Measurements from ENCODE around the gene DROSHA. TPM values are rescaled to one million over a fixed set of nuclear protein-coding genes. Genes with fewer than 3 reads are reported as not detected.

Gene DROSHA
- total and polyA plus RNA-seq, 2 experiments from 2014 or later = 25.3 to 40.8 TPM

GRCh38 chr5:31471916-31472315, 60.0 kb downstream of the DROSHA start:
- no peaks in the 10 kb centered on the region for H3K9me2 ChIP-seq (replicated peaks; ENCODE audit: insufficient read depth)
- H3K79me2 ChIP-seq = no peaks in the 10 kb centered on the region
- H2AFZ ChIP-seq = no peak overlapping the region
- DNase-seq (ENCODE audit: low spot score) = peak; percentile 7
- H3K27ac ChIP-seq = no peak overlapping the region
- H3K4me1 ChIP-seq (ENCODE audit: insufficient read depth) = no peaks in the 10 kb centered on the region
- no peak for TF ChIP-seq EZH2phosphoT487 (IDR thresholded peaks at IDR 0.05; ENCODE audit: low read depth, severe bottlenecking, unreplicated experiment)
- no peak for TF ChIP-seq EZH2 (IDR thresholded peaks at IDR 0.05; ENCODE audit: borderline replicate concordance)
- no peak for TF ChIP-seq CTCF (IDR thresholded peaks at IDR 0.05; ENCODE audit: poor library complexity)
- H3K27me3 ChIP-seq = no peaks in the 10 kb centered on the region
- no peaks in the 10 kb centered on the region for H3K36me3 ChIP-seq (replicated peaks; ENCODE audit: insufficient read depth, low read depth)
- 89% methylated on average over 1 of the region's 1 CpG for WGBS (ENCODE audit: low lambda C conversion rate, missing lambda C conversion rate)
- no peaks in the 10 kb centered on the region for H3K9me3 ChIP-seq (ENCODE audit: low read depth)
- H3K4me3 ChIP-seq = no peak overlapping the region
- H3K4me2 ChIP-seq = no peak overlapping the region
- H4K20me1 ChIP-seq (ENCODE audit: insufficient read depth, poor library complexity, severe bottlenecking) = no peaks in the 10 kb centered on the region

- no peaks in the 10 kb centered on the region for H4K20me1 ChIP-seq (ENCODE audit: insufficient read depth, poor library complexity, severe bottlenecking)
- H3K36me3 ChIP-seq (replicated peaks; ENCODE audit: insufficient read depth, low read depth) = no peaks in the 10 kb centered on the region
- H3K79me2 ChIP-seq = no peaks in the 10 kb centered on the region
- no peaks in the 10 kb centered on the region for H3K9me3 ChIP-seq (ENCODE audit: low read depth)
- no peaks in the 10 kb centered on the region for H3K27me3 ChIP-seq
- 92% methylated on average over 2 of the region's 2 CpGs for WGBS (ENCODE audit: low lambda C conversion rate, missing lambda C conversion rate)
- no peak for TF ChIP-seq EZH2phosphoT487 (IDR thresholded peaks at IDR 0.05; ENCODE audit: low read depth, severe bottlenecking, unreplicated experiment)
- no peak for TF ChIP-seq EZH2 (IDR thresholded peaks at IDR 0.05; ENCODE audit: borderline replicate concordance)
- TF ChIP-seq CTCF (IDR thresholded peaks at IDR 0.05; ENCODE audit: poor library complexity) = no peak
- no peaks in the 10 kb centered on the region for H3K4me1 ChIP-seq (ENCODE audit: insufficient read depth)
- no peak for DNase-seq (ENCODE audit: low spot score)
- H3K9me2 ChIP-seq (replicated peaks; ENCODE audit: insufficient read depth) = no peaks in the 10 kb centered on the region
- no peak overlapping the region for H3K27ac ChIP-seq
- H3K4me2 ChIP-seq = no peak overlapping the region
- no peak overlapping the region for H2AFZ ChIP-seq
- no peak overlapping the region for H3K4me3 ChIP-seq
Observed at GRCh38 chr5:31471040-31471439, 60.9 kb downstream of the DROSHA start.

- no peak for TF ChIP-seq EZH2 (IDR thresholded peaks at IDR 0.05; ENCODE audit: borderline replicate concordance)
- no peak for TF ChIP-seq CTCF (IDR thresholded peaks at IDR 0.05; ENCODE audit: poor library complexity)
- no peak for TF ChIP-seq EZH2phosphoT487 (IDR thresholded peaks at IDR 0.05; ENCODE audit: low read depth, severe bottlenecking, unreplicated experiment)
- H3K27ac ChIP-seq = no peak overlapping the region
- H3K4me2 ChIP-seq = no peak overlapping the region
- no peak overlapping the region for H2AFZ ChIP-seq
- no peak for DNase-seq (ENCODE audit: low spot score)
- H3K9me2 ChIP-seq (replicated peaks; ENCODE audit: insufficient read depth) = no peaks in the 10 kb centered on the region
- H4K20me1 ChIP-seq (ENCODE audit: insufficient read depth, poor library complexity, severe bottlenecking) = no peaks in the 10 kb centered on the region
- H3K79me2 ChIP-seq = no peaks in the 10 kb centered on the region
- no peaks in the 10 kb centered on the region for H3K27me3 ChIP-seq
- H3K4me3 ChIP-seq = no peak overlapping the region
- 94% methylated on average over 5 of the region's 5 CpGs for WGBS (ENCODE audit: low lambda C conversion rate, missing lambda C conversion rate)
- no peaks in the 10 kb centered on the region for H3K36me3 ChIP-seq (replicated peaks; ENCODE audit: insufficient read depth, low read depth)
- H3K4me1 ChIP-seq (ENCODE audit: insufficient read depth) = no peaks in the 10 kb centered on the region
- no peaks in the 10 kb centered on the region for H3K9me3 ChIP-seq (ENCODE audit: low read depth)
Observed at GRCh38 chr5:31470608-31471007, 61.3 kb downstream of the DROSHA start.

GRCh38 chr5:31469886-31470285, 62.0 kb downstream of the DROSHA start:
- Histone ChIP-seq H3K9me2 (replicated peaks; ENCODE audit: insufficient read depth) (no peaks in the 10 kb centered on the region), H4K20me1 (ENCODE audit: insufficient read depth, poor library complexity, severe bottlenecking) (no peaks in the 10 kb centered on the region), H3K9me3 (ENCODE audit: low read depth) (no peaks in the 10 kb centered on the region), H3K27ac (no peak overlapping the region), H2AFZ (no peak overlapping the region), H3K79me2 (no peaks in the 10 kb centered on the region), H3K4me2 (no peak overlapping the region), H3K4me3 (no peak overlapping the region), H3K36me3 (replicated peaks; ENCODE audit: insufficient read depth, low read depth) (no peaks in the 10 kb centered on the region), H3K4me1 (ENCODE audit: insufficient read depth) (no peaks in the 10 kb centered on the region), H3K27me3 (no peaks in the 10 kb centered on the region)
- DNase-seq (ENCODE audit: low spot score) = no peak
- TF ChIP-seq CTCF (IDR thresholded peaks at IDR 0.05; ENCODE audit: poor library complexity) (no peak), EZH2phosphoT487 (IDR thresholded peaks at IDR 0.05; ENCODE audit: low read depth, severe bottlenecking, unreplicated experiment) (no peak), EZH2 (IDR thresholded peaks at IDR 0.05; ENCODE audit: borderline replicate concordance) (no peak)
- 91% methylated on average over 1 of the region's 1 CpG for WGBS (ENCODE audit: low lambda C conversion rate, missing lambda C conversion rate)

Measured in hepatocyte (in vitro differentiated cells).